Heart right ventricle (tissue), 16 donors: ENCODE data around the gene C19orf47. TPM values are rescaled to one million over a fixed set of nuclear protein-coding genes. Genes with fewer than 3 reads are reported as not detected.

Source experiments
- ATAC-seq, 8 donors: fragments of 200-7000 bp; cut with Tn5 transposase; one replicate each; pipeline ENCODE4 v1.9.1; 2020; ENCODE audit warnings: mild to moderate bottlenecking in 8 of 8, moderate library complexity in 8 of 8, moderate number of reproducible peaks in 1 of 8
- DNase-seq, 2 donors: peaks; one replicate each; pipeline ENCODE4 v3.0.0-alpha.2; 2020
- H3K27ac ChIP-seq, 10 donors: fragments of 200-600 bp; sonication (generic) in 2 of 10; one replicate each; pipeline versions ENCODE4 v1.5.0 to v1.8.0; 2020 to 2022; ENCODE audit warnings: mild to moderate bottlenecking in 3 of 10
- H3K27me3 ChIP-seq, 7 donors: fragments of 200-600 bp; one replicate each; pipeline ENCODE4 v1.8.0; 2021 to 2022; ENCODE audit warnings: mild to moderate bottlenecking in 2 of 7
- H3K36me3 ChIP-seq, 9 donors: fragments of 200-600 bp; sonication (generic) in 1 of 9; one replicate each; pipeline versions ENCODE4 v1.5.0 to v1.8.0; 2020 to 2022; ENCODE audit warnings: mild to moderate bottlenecking in 2 of 9
- H3K4me1 ChIP-seq, 9 donors: fragments of 200-600 bp; sonication (generic) in 1 of 9; one replicate each; pipeline versions ENCODE4 v1.5.0 to v1.8.0; 2020 to 2022; ENCODE audit warnings: mild to moderate bottlenecking in 4 of 9
- H3K4me3 ChIP-seq, 10 donors: fragments of 200-600 bp; sonication (generic) in 2 of 10; one replicate each; pipeline versions ENCODE4 v1.5.0 to v1.8.0; 2020 to 2022; ENCODE audit warnings: mild to moderate bottlenecking in 7 of 10, moderate library complexity in 2 of 10
- H3K9me3 ChIP-seq, 11 donors: fragments of 200-600 bp in 10 of 11; sonication (generic) in 2 of 11; one replicate each; pipeline versions ENCODE4 v1.5.0 to v1.8.0; 2013 to 2022; ENCODE audit warnings: mild to moderate bottlenecking in 2 of 11, control low read depth in 1 of 11, moderate library complexity in 1 of 11
- CTCF ChIP-seq, 9 donors: fragments of 200-600 bp; sonication (generic) in 2 of 9; IDR thresholded peaks; one replicate each; pipeline versions ENCODE4 v1.5.0 to v1.8.0; 2021 to 2022; ENCODE audit warnings: antibody characterized with exemption in 9 of 9, mild to moderate bottlenecking in 5 of 9, moderate library complexity in 1 of 9
- WGBS, 2 donors: extraction: QIAGEN DNeasy Blood & Tissue Kit; methylation state at CpG; one replicate each; pipeline ENCODE4 v1.1.7; 2013; ENCODE audit warnings: inconsistent platforms in 1 of 2; 5-methylcytosine and 5-hydroxymethylcytosine counted together
- intact Hi-C, 10 donors: fragments of 100-400 bp; cut with DNase I; formaldehyde crosslinking; loops; one replicate each; pipeline versions ENCODE4 v1.11.1 to v1.14.2; 2022
- polyA plus RNA-seq, 2 donors: library from polyadenylated mRNA; stranded (reverse); fragments of 200-250 nt; gene quantifications; one replicate each; pipeline ENCODE4 v1.2.3, GENCODE V29; 2013
- total RNA-seq, 10 donors: library from RNA; stranded (reverse); fragmentation: NEBNext Ultra II Directional in 3 of 10; extraction: Animal tissue kit (Norgen Biotek cat#: 25700) in 3 of 10; gene quantifications; one replicate each; pipeline versions ENCODE4 v1.2.1 to v1.2.4, GENCODE V29; 2021 to 2023
- donor health status: Arrhythmogenic right ventricular cardiomyopathy.
- donor health status: ischemic (EF 13 %, LVEDD 7.1; RV severe dilation, severe dysfunction).
- donor health status: healthy with polysubstance abuse.
- donor health status: DM: no; HTN: yes; CAD: no.
- donor health status: DM: no; HTN: no; CAD: no.
- donor health status: ischemic (EF 25% LVEDD 6.9; RV normal size, moderate dysfunction).
- donor health status: ischemic (EF 25% LVEDD 5.7; RV mildly dilated, moderate dysfunction).
- donor health status: healthy.
- donor health status: DM: yes; HTN: yes; CAD: no.
- donor health status: Ischemic cardiomyopathy.
- donor health status: ischemic (EF 35%, LVEDD 5.7; RV mildly dilated, moderate dysfunction).
- donor health status: nonischemic (EF 11% LVEDD 7.7; RV severe dilation, severe dysfunction).
- donor health status: DM: yes; HTN: yes; CAD: no.
- donor health status: PGD.
- donor health status: ischemic (EF 29% LVEDD 5.4; RV normal size, mild dysfunction).
- donor health status: nonischemic (EF 23%, LVEDD 6.1; RV moderate dilation, normal function).

C19orf47 gene
- total and polyA plus RNA-seq, 12 donors: 138 to 347 (median 150) TPM

GRCh38 chr19:40312533-40312932, 35.7 kb downstream of the C19orf47 start:
- no peak for TF ChIP-seq CTCF (IDR thresholded peaks at IDR 0.05)
- Histone ChIP-seq H3K9me3 (no peaks in the 10 kb centered on the region), H3K36me3 (peaks cover 0 to 10% (median 0%) of the 10 kb centered on the region in 9 donors), H3K4me1 (peaks cover 0 to 11% (median 0%) of the 10 kb centered on the region in 9 donors), H3K27me3 (no peaks in the 10 kb centered on the region), H3K4me3 (no peak overlapping the region), H3K27ac (no peak overlapping the region)
- ATAC-seq: no peak
- intact Hi-C loops: loop anchor here in 1 of 10 donors (10.0 kb wide), 1 partner anchor 212 kb away; no protein-coding TSS in a partner anchor
- WGBS, 2 donors: 48% methylated on average over 2 of the region's 2 CpGs
- no peak for DNase-seq

- 85 to 86% methylated on average over 1 of the region's 1 CpG for WGBS, 2 donors
- ATAC-seq: no peak
Measured at GRCh38 chr19:40309666-40310065, 38.5 kb downstream of the C19orf47 start.

GRCh38 chr19:40305403-40305802, 42.8 kb downstream of the C19orf47 start:
- WGBS, 2 donors: 10% methylated on average over 5 of the region's 5 CpGs
- H3K27me3 ChIP-seq: no peaks in the 10 kb centered on the region
- H3K4me1 ChIP-seq: peaks cover 0 to 4% (median 0%) of the 10 kb centered on the region in 9 donors
- no peaks in the 10 kb centered on the region for H3K9me3 ChIP-seq
- no peak overlapping the region for H3K27ac ChIP-seq
- TF ChIP-seq CTCF (IDR thresholded peaks at IDR 0.05): peak; percentile 59 to 87 (median 81)
- no peak overlapping the region for H3K4me3 ChIP-seq
- peak; percentile 67 to 90 (median 79) for ATAC-seq
- no peaks in the 10 kb centered on the region for H3K36me3 ChIP-seq
- peak; percentile 62 to 85 for DNase-seq
- intact Hi-C loops: loop anchor here in 9 of 10 donors (2.0 to 10.0 kb wide), 9 partner anchors 161 to 329 kb away; no protein-coding TSS in a partner anchor

More at GRCh38 chr19:40309666-40310065, 38.5 kb downstream of the C19orf47 start:
- TF ChIP-seq CTCF (IDR thresholded peaks at IDR 0.05): no peak
- no peaks in the 10 kb centered on the region for H3K9me3 ChIP-seq
- H3K4me3 ChIP-seq: no peak overlapping the region
- no peak for DNase-seq
- H3K4me1 ChIP-seq: peaks cover 0 to 4% (median 0%) of the 10 kb centered on the region in 9 donors
- no peak overlapping the region for H3K27ac ChIP-seq
- no peaks in the 10 kb centered on the region for H3K36me3 ChIP-seq
- intact Hi-C loops: loop anchor here in 9 of 10 donors (5.0 to 10.0 kb wide), 8 partner anchors 165 to 325 kb away; no protein-coding TSS in a partner anchor
- no peaks in the 10 kb centered on the region for H3K27me3 ChIP-seq

- ATAC-seq: no peak
- 51 to 58% methylated on average over 4 of the region's 4 CpGs for WGBS, 2 donors
- no peak overlapping the region for H3K27ac ChIP-seq
- peaks cover 0 to 4% (median 0%) of the 10 kb centered on the region in 9 donors for H3K4me1 ChIP-seq
- no peaks in the 10 kb centered on the region for H3K36me3 ChIP-seq
- DNase-seq: no peak
- H3K4me3 ChIP-seq: no peak overlapping the region
- no peaks in the 10 kb centered on the region for H3K9me3 ChIP-seq
- H3K27me3 ChIP-seq: no peaks in the 10 kb centered on the region
- intact Hi-C loops: loop anchor here in 7 of 10 donors (2.0 to 10.0 kb wide), 5 partner anchors 160 to 330 kb away; no protein-coding TSS in a partner anchor
- no peak for TF ChIP-seq CTCF (IDR thresholded peaks at IDR 0.05)
Measured at GRCh38 chr19:40304306-40304705, 43.9 kb downstream of the C19orf47 start.
